Measurements from ENCODE around the gene RNF220. TPM values are rescaled to one million over a fixed set of nuclear protein-coding genes. Genes with fewer than 3 reads are reported as not detected.
A peak's percentile ranks its signal among the peaks of the same experiment; 100 is the strongest.

The RNF220 gene
- total RNA-seq, 1 experiment from 2014 or later, result 62.5 TPM

DNA sequence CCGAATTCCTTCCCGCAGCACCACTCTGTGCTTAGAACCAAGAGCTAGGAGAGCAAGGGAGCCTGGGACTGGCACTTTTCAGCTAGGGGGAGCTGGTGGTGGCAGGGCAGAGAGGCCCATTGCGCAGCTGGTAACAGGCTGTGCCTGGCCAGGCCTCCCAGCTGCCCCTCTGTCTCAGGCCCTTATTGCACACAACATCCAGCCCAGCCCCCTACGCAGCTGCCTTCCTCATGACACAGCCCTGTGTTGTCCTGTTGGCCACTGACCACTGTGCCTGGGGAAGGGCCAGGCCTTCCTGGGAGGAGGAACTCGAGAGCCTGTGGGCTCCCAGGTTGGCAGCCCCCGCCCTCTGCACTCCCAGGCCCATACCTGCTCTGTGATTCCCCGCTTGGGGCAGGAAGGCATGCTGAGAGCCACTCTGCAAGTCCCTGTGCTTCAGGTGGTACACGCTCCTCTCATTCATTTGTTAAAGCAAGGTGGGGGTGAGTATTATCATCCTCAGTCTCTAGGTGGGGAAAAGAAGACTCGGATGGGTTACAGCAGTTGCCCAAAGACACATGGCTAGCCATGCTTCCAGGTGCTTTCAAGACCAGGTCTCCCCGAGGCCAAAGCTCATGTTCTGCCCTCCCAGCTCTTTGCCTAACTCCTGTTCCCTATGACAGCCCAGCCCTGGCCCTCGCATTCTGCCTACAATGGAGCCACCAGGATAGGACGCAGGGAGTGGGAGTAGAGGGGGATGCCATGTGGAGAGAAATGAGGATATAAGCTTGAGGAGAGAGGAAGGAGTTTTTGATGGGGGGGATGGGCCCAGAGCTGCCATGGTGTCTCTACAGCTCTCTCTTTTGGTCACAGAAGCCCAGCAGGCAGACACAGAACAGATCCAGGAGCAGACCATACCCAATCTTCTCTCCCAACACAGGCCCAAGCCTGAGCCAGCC, 187.4 kb downstream of the RNF220 start:
- DNase-seq, result no peak
- H3K9me3 ChIP-seq, result no peaks in the 10 kb centered on the region
- H3K27me3 ChIP-seq, result no peaks in the 10 kb centered on the region
- H3K4me3 ChIP-seq, result no peak overlapping the region
- H3K36me3 ChIP-seq, result no peaks in the 10 kb centered on the region

DNA sequence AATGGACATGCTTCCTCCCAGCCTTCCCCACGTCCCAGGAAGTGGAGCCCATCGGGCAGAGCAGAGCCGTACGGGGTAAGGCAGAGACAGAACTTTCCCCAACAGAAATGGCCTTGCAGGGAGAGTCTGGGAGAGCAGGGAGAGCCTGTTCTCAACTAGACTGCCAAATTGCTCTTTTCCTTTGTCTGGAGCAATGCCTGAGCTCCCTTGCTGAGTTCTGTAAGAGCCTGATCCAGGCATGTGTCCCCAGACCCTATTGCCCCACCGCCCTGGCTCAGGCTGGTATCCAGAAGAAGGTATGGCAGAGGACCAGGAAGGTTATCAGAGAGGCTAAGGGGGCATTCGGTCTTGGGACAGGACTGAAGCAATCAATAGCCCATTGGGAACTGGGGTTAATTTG, 189.3 kb downstream of the RNF220 start:
- DNase-seq, result no peak
- H3K27me3 ChIP-seq, result no peaks in the 10 kb centered on the region
- H3K36me3 ChIP-seq, result no peaks in the 10 kb centered on the region
- no peaks in the 10 kb centered on the region for H3K9me3 ChIP-seq
- H3K4me3 ChIP-seq, result no peak overlapping the region

GRCh38 chr1:44594871-44595735, 190.0 kb downstream of the RNF220 start:
- DNase-seq, result peak; percentile 62
- H3K36me3 ChIP-seq, result no peaks in the 10 kb centered on the region
- no peak overlapping the region for H3K4me3 ChIP-seq
- H3K27me3 ChIP-seq, result no peaks in the 10 kb centered on the region
- H3K9me3 ChIP-seq, result no peaks in the 10 kb centered on the region

- no peak overlapping the region for H3K4me3 ChIP-seq
- H3K27me3 ChIP-seq, result no peaks in the 10 kb centered on the region
- no peaks in the 10 kb centered on the region for H3K9me3 ChIP-seq
- no peaks in the 10 kb centered on the region for H3K36me3 ChIP-seq
- no peak for DNase-seq
These were observed 191.5 kb downstream of the RNF220 start for GRCh38 chr1:44596511-44596910.

- no peaks in the 10 kb centered on the region for H3K27me3 ChIP-seq
- DNase-seq, result no peak
These were observed 193.1 kb downstream of the RNF220 start for GRCh38 chr1:44598167-44598566.

DNA sequence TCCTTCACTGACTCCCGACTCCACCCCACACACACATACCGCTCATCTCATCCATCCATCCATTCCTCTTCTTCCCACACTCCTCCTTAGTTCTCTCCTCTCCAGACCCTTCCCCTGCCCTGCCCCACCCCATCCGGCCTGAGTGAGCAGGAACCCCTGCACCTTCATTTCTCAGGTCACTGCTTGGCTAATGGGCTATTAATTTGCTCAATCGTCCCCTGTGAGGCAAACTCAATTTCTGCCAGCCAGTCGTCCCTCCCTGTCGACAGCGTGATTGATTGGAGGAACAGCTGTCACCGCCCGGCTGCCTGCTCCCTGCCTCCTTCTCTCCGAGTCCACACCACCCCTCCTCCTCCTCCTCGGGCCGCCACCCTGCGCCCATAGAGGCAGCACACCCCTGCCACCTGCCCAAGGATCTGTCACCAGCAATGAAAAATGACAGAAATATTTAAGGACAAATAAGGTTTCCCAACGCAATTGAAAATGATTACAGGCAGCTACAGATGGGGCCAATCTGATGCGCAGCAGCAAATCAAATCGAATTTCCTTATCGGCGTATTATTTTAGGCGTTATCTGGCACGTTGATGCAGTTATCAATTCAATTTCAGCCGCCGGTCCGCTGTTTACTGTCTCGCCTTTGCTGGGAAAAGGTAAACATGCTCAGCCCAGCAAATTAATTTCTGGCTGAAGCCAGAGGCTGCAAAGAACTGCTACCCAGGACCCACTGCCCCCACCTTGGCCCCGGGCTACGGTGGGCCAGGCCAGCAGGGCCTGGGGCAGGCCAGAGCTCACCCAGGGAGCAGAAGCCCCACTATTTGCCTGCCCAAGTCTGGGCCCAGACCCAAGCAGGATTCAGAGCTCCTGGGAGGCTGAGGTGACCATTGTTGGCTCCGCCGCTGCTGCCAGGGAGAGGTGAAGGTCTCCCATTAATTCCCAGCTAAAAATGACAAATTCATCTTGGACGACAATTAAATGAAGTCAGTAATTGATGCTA, 197.9 kb downstream of the RNF220 start:
- Histone ChIP-seq H3K4me3 (no peak overlapping the region), H3K36me3 (no peaks in the 10 kb centered on the region), H3K9me3 (no peaks in the 10 kb centered on the region), H3K27me3 (no peaks in the 10 kb centered on the region)
- no peak for DNase-seq

More at GRCh38 chr1:44598167-44598566, 193.1 kb downstream of the RNF220 start:
- no peaks in the 10 kb centered on the region for H3K36me3 ChIP-seq
- H3K9me3 ChIP-seq, result no peaks in the 10 kb centered on the region
- no peak overlapping the region for H3K4me3 ChIP-seq

GRCh38 chr1:44603718-44604117, 198.7 kb downstream of the RNF220 start:
- no peak for DNase-seq
- no peaks in the 10 kb centered on the region for H3K36me3 ChIP-seq
- no peak overlapping the region for H3K4me3 ChIP-seq
- no peaks in the 10 kb centered on the region for H3K27me3 ChIP-seq
- no peaks in the 10 kb centered on the region for H3K9me3 ChIP-seq

GRCh38 chr1:44604157-44604955, 199.3 kb downstream of the RNF220 start:
- no peak for DNase-seq
- H3K27me3 ChIP-seq, result no peaks in the 10 kb centered on the region
- no peaks in the 10 kb centered on the region for H3K9me3 ChIP-seq
- no peak overlapping the region for H3K4me3 ChIP-seq
- no peaks in the 10 kb centered on the region for H3K36me3 ChIP-seq

DNA sequence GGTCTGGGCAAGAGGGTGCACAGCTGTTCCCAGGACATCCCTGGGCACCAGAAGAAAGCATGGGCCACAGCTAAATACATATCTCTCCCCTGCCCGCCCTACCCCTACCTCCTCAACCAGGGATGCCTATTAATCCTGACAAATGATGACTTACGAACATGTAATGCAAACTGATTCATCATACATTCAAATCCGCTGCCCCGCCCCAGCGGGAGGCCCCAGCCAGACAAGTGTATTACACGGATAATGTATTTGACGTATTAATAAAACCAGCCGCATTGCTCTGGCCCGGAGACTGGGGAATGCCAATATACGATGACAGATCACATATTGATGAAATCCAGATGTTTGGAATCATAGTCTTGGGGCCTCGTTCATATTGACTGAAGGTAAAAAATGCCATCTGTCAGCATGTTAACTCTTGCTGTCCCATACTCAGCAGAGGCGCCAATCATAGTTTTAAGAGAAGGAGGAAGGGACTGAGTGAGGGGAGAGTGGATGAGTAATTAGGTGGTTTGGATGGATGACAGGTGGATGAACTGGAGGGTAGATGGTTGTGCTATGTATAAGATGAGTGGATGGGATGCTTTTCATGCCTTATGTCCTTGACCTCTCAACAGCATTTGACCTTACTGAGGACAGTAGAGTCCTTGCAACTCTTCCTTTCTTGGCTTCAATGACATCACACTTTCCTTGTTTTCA, 201.0 kb downstream of the RNF220 start:
- peak; percentile 90 for DNase-seq
- Histone ChIP-seq H3K9me3 (no peaks in the 10 kb centered on the region), H3K4me3 (no peak overlapping the region), H3K27me3 (no peaks in the 10 kb centered on the region), H3K36me3 (no peaks in the 10 kb centered on the region)

GRCh38 chr1:44606701-44607281, 201.7 kb downstream of the RNF220 start:
- Histone ChIP-seq H3K36me3 (no peaks in the 10 kb centered on the region), H3K4me3 (no peak overlapping the region), H3K9me3 (no peaks in the 10 kb centered on the region), H3K27me3 (no peaks in the 10 kb centered on the region)
- no peak for DNase-seq

DNA sequence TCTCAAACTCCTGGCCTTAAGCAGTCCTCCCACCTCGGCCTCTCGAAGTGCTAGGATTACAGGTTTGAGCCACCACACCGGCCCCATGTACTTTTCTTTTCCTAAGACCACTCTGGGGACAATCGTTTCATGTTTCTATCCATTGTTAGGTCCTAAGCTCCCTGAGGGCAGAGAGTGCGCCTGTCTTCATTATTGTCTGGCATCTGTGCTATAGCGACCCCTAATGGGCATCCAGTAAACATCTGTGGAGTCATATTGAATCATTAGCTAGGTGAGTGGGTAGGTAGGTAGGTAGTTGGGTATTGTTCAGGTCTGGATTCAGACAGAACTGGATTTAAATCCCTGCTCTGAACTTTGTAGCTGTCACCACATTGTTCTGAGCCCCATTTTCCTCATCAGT, 203.1 kb downstream of the RNF220 start:
- no peaks in the 10 kb centered on the region for H3K36me3 ChIP-seq
- H3K27me3 ChIP-seq, result no peaks in the 10 kb centered on the region
- no peak for DNase-seq
- no peak overlapping the region for H3K4me3 ChIP-seq
- no peaks in the 10 kb centered on the region for H3K9me3 ChIP-seq

DNA sequence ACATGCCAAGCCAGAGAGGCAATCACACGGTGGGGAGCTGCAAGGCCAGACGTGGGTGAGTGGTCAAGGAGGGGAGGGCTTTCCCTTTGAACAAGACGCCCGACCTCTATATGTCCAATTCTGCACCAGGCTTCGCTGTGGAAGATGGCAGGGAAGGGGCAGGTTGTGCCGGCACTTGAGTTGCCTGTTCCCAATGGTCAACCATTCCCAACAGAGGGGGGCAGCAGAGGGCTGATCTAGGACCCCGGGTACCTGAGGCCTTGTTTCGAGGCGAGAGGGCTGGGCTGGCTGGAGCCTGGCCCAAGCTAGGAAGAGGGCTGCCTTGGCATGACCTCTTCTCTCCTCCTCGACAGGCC, 204.3 kb downstream of the RNF220 start:
- Histone ChIP-seq H3K9me3 (no peaks in the 10 kb centered on the region), H3K27me3 (no peaks in the 10 kb centered on the region), H3K4me3 (no peak overlapping the region), H3K36me3 (no peaks in the 10 kb centered on the region)
- no peak for DNase-seq

DNA sequence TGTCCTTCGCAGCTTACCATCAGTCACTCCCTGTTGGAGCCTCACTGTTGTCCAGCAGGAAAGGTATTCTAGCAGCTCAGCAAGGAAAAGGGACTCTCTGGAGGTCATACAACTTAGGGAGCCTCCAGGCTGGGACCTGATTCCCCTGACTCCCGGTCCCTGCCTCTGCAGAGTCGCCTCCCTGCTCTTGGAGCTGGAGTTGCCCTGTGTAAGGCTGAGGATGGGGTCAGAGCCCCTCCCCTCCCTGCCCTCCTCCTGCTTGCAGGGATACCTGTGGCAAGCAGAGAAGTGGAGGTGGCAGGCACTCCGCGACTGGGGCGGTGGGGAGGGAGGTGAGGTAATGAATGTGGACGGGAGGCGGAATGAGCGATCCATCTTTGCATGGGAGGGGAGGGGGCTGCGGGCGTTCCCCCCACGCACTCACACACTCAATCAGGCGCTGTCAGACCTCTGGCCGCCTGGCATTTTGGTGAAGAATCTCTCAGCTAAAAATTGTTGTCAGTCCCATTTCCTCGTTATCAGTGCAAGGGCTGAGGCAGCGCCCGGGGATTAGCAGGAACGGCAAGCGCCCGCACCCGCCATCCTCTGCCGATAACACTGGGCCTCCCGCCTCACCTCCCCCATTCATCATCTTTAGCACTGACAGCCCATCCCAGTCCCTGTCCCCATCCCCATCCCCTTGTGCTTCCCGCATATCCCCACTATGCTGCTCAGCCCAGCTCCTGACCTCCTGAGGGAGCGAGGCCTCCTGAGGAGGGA, 204.9 kb downstream of the RNF220 start:
- Histone ChIP-seq H3K9me3 (no peaks in the 10 kb centered on the region), H3K27me3 (no peaks in the 10 kb centered on the region), H3K36me3 (no peaks in the 10 kb centered on the region), H3K4me3 (no peak overlapping the region)
- no peak for DNase-seq

GRCh38 chr1:44610527-44611148, 205.6 kb downstream of the RNF220 start:
- no peaks in the 10 kb centered on the region for H3K36me3 ChIP-seq

More at GRCh38 chr1:44610527-44611148, 205.6 kb downstream of the RNF220 start:
- Histone ChIP-seq H3K27me3 (no peaks in the 10 kb centered on the region), H3K9me3 (no peaks in the 10 kb centered on the region), H3K4me3 (no peak overlapping the region)
- DNase-seq, result no peak
